T47D (cell line): Measurements from ENCODE around the gene ZNF417.
"Not testable (repeated sequence)": the region's sequence is repeated elsewhere in the genome, so short reads cannot be mapped to it uniquely, and the experiment has no call there.

Experiments
- DNase-seq, 2 experiments: peaks; one replicate each; pipeline versions ENCODE4 v3.0.0 to v3.0.0-alpha.2; 2011 to 2012; ENCODE audit warnings: low read depth in 1 of 2, low spot score in 1 of 2
- JUND ChIP-seq: IDR thresholded peaks from 2 replicates; pipeline ENCODE4 v1.6.1; 2012; ENCODE audit warnings: low read depth
- in situ Hi-C: cut with HindIII; loops from 2 replicates; pipeline ENCODE4 v1.10.0; 2016; ENCODE audit warnings: low sequenced_read_pairs, low pct_unique_long_range_greater_than_20kb

ZNF417 gene

DNA sequence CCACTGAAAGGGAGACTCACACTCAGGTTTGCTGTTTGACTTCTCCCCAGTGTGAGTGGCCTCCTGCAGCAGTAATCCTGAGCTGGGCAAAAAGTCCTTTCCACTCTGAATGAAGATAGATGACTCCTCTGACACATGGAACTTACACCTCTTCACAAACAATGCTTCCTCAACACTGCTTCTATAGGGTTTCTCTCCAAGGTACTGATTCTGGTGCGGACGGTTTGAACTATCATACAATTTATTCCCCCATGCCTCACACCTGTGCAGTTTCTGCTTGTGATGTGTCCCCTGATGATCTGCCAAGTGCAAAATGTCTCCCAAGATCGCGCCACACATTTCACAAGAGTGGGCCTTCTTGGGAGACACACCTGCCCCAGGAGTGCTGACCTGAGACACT, 11.2 kb upstream of the ZNF417 start:
- TF ChIP-seq JUND = no peak
- DNase-seq = no peak
- in situ Hi-C loops = no loop called here

DNA sequence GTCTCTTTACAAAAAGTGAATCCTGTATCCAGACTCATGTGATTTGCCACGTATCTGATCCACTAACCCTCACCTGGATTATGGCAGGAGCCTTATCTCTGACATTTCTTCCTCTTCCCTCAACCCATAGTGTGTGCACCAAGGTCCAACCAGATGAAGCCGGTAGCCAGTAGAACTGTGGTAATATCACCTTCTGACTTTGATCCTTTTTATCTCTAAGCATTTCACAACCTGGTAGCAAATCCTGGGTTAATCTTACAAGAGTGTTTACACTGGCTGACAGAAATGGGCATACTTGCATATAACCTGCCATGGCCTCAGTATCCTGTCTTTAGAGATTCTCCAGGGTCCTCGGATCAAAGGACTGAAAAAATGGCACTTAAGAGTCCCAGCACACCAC, 1.9 kb downstream of the ZNF417 start:
- no peak for DNase-seq
- in situ Hi-C loops = no loop called here
- TF ChIP-seq JUND = no peak

- DNase-seq = no peak
- in situ Hi-C loops = no loop called here
- no peak for TF ChIP-seq JUND
Observed at GRCh38 chr19:57907394-57907793, 9.0 kb downstream of the ZNF417 start.

GRCh38 chr19:57905258-57905657, 11.1 kb downstream of the ZNF417 start:
- no peak for DNase-seq
- in situ Hi-C loops = no loop called here
- no peak for TF ChIP-seq JUND

GRCh38 chr19:57903618-57904184, 12.7 kb downstream of the ZNF417 start:
- no peak for DNase-seq
- no peak for TF ChIP-seq JUND
- in situ Hi-C loops = no loop called here

DNA sequence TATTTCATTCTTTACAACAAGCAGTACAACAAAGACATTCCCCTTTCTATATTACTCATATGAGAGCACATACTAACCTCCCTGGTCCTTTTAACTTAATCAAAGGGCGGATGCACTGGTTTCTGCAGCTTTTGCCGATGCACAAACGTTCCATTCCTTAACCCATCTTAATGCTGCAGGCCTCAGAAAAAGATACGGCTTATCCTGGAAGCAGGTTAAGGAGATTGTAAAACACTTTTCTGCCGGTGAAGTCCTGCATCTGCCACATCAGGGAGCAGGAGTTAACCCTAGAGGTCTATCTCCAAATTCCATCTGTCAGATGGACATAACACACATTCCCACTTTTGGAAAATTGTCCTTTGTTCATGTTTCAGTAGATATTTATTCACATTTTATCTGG, 16.1 kb downstream of the ZNF417 start:
- no peak for DNase-seq
- no peak for TF ChIP-seq JUND
- in situ Hi-C loops = no loop called here

DNA sequence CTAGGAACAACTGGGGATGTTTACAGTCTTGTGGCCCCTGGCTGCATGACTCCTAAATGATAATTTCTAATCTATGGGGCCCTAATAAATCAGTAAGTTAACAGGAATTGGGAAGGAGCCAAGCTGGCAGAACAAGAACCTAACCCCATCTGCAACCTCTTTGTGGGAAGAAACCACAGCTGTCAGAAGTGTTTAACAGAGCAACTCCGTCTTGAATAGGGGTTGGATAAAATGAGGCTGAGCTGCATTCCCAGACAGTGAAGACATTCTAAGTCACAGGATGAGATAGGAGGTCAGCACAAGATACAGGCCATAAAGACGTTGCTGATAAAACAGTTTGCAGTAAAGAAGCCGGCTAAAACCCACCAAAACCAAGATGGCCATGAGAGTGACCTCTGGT, 25.7 kb downstream of the ZNF417 start:
- in situ Hi-C loops, DNase-seq: not testable (repeated sequence)

GRCh38 chr19:57888560-57889231, 27.7 kb downstream of the ZNF417 start, which contains the start of gene ZNF814:
Gene ZNF814 (minus strand): TSS chr19:57889037. CDS start chr19:57888802, 235 bp downstream.
- no peak for TF ChIP-seq JUND
- in situ Hi-C loops = no loop called here
- peak; percentile 44 to 92 for DNase-seq

GRCh38 chr19:57888107-57888559, 28.3 kb downstream of the ZNF417 start:
- in situ Hi-C loops = no loop called here
- DNase-seq = peak in 1 of 2 experiments; percentile 29
- no peak for TF ChIP-seq JUND

- in situ Hi-C loops = no loop called here
- peak in 1 of 2 experiments; percentile 39 for DNase-seq
- no peak for TF ChIP-seq JUND
Observed at GRCh38 chr19:57887195-57887941, 29.0 kb downstream of the ZNF417 start.

GRCh38 chr19:57886046-57886445, 30.3 kb downstream of the ZNF417 start:
- no peak for TF ChIP-seq JUND
- in situ Hi-C loops = no loop called here
- no peak for DNase-seq

- in situ Hi-C loops = not testable (repeated sequence)
- DNase-seq = peak in 1 of 2 experiments; percentile 29
Observed at GRCh38 chr19:57873883-57874799, 42.3 kb downstream of the ZNF417 start.
